NCI-H82 treated with DMSO at 0.1 percent for 48 hours (cell line): Measurements from ENCODE around the gene ILKAP.

Experiments used
- DNase-seq: peaks from one replicate; lab custom pipeline; 2025; ENCODE audit not compliant: unreplicated experiment; lab: John Stamatoyannopoulos, UW

Gene ILKAP

GRCh38 chr2:238203094-238203972 lies at the start of gene ILKAP:
Gene ILKAP, minus strand, starts transcription at chr2:238203695. Its CDS starts 142 bp downstream, at chr2:238203553.
- peak; percentile 47 for DNase-seq

- DNase-seq, result no peak
Measured at GRCh38 chr2:238252766-238253630, 49.5 kb upstream of the ILKAP start.

- no peak for DNase-seq
Measured at GRCh38 chr2:238251986-238252385, 48.5 kb upstream of the ILKAP start.

GRCh38 chr2:238251331-238251730 lies 47.8 kb upstream of the ILKAP start:
- DNase-seq, result no peak

- no peak for DNase-seq
Measured at GRCh38 chr2:238250896-238251295, 47.4 kb upstream of the ILKAP start.

- DNase-seq, result no peak
Measured at GRCh38 chr2:238247841-238248453, 44.5 kb upstream of the ILKAP start.

GRCh38 chr2:238247002-238247822 lies 43.7 kb upstream of the ILKAP start:
- DNase-seq, result peak; percentile 98

GRCh38 chr2:238244151-238244550 lies 40.7 kb upstream of the ILKAP start:
- DNase-seq, result no peak

- DNase-seq, result no peak
Measured at GRCh38 chr2:238243496-238244076, 40.1 kb upstream of the ILKAP start.

GRCh38 chr2:238242731-238243495 lies 39.4 kb upstream of the ILKAP start:
- peak; percentile 57 for DNase-seq

GRCh38 chr2:238241970-238242369 lies 38.5 kb upstream of the ILKAP start:
- no peak for DNase-seq

- DNase-seq, result peak; percentile 93
Measured at GRCh38 chr2:238240757-238241711, 37.5 kb upstream of the ILKAP start.

- DNase-seq, result peak; percentile 84
Measured at GRCh38 chr2:238239863-238240756, 36.6 kb upstream of the ILKAP start, which contains the start of gene HES6. Gene HES6, minus strand, starts transcription at chr2:238240038. Its CDS starts 133 bp downstream, at chr2:238239905.

- no peak for DNase-seq
Measured at GRCh38 chr2:238239543-238239862, 36.0 kb upstream of the ILKAP start.

- DNase-seq, result no peak
Measured at GRCh38 chr2:238238766-238239542, 35.5 kb upstream of the ILKAP start.

GRCh38 chr2:238238311-238238765 lies 34.8 kb upstream of the ILKAP start:
- DNase-seq, result no peak
